Right lobe of liver (tissue), 4 donors: ENCODE results near the gene PLEKHA1.

Source experiments
- POLR2A ChIP-seq: fragments of 450-650 bp; IDR thresholded peaks from one replicate; pipeline ENCODE4 v1.6.1; 2017; ENCODE audit warnings: antibody characterized with exemption, mild to moderate bottlenecking
- TF ChIP-seq, protein P1 (sequence below), 4 donors: fragments of 200-600 bp in 3 of 4; fragments of 450-650 bp in 1 of 4; IDR thresholded peaks; one replicate each; pipeline versions ENCODE4 v1.5.1 to v1.8.0; 2016 to 2022; ENCODE audit warnings: antibody characterized with exemption in 4 of 4, mild to moderate bottlenecking in 2 of 4
- donor health status: DM: no; HTN: no; CAD: no.
- donor health status: DM: no; HTN: no; CAD: no.
- donor health status: DM: no; HTN: yes; CAD: no.

DNA sequence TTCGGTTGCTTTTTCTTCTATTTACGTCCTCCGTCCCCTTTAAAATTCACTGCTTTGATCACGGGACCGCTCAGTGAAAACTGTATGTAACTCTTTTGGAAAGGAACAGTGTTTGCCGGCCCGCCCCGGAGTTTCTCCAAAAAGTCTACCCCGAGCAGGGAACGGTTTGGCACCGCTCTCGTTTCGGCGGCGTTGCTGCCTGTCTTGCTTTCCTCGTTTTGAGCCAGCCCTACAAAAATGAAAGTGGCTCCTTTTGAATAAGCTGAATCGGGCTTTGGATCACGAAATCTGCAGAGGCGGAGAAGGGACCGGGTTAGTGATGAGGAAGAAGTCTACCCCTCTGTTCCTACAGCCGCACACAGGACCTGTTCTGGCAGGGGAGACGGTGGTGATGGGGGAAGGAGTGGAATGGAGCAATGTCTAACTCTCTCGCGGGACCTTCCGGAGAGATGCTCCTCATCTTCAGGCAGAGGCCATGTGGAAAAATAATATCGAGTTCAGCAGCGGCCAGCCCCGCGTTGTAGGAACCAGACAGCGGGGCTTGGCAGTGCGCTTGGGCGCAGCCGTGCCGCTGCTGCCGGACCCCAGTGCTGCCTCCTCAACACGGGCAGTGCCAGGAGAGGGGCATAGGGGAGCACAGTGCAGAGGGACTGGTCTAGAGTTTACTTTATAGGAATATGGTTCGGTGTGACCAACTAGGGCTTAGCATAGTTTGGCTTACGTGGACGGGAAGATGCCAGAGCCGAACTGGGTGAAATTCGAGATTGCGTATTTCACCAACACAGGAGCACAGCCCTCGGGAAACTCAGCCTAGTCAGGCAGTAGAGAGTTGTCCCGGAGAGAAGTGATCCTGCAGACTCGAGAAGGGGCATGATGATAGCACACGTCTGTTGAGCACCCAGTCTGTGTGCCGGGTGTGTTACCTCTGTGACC, 88.3 kb downstream of the PLEKHA1 start:
- TF ChIP-seq POLR2A = no peak
- TF ChIP-seq, protein P1, sequence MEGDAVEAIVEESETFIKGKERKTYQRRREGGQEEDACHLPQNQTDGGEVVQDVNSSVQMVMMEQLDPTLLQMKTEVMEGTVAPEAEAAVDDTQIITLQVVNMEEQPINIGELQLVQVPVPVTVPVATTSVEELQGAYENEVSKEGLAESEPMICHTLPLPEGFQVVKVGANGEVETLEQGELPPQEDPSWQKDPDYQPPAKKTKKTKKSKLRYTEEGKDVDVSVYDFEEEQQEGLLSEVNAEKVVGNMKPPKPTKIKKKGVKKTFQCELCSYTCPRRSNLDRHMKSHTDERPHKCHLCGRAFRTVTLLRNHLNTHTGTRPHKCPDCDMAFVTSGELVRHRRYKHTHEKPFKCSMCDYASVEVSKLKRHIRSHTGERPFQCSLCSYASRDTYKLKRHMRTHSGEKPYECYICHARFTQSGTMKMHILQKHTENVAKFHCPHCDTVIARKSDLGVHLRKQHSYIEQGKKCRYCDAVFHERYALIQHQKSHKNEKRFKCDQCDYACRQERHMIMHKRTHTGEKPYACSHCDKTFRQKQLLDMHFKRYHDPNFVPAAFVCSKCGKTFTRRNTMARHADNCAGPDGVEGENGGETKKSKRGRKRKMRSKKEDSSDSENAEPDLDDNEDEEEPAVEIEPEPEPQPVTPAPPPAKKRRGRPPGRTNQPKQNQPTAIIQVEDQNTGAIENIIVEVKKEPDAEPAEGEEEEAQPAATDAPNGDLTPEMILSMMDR (IDR thresholded peaks at IDR 0.05) = no peak
